Heart right ventricle (tissue), 16 donors: ENCODE measurements around the gene IGSF8. TPM values are rescaled to one million over a fixed set of nuclear protein-coding genes. Genes with fewer than 3 reads are reported as not detected.

ENCODE experiments used
- ATAC-seq, 8 donors: fragments of 200-7000 bp; cut with Tn5 transposase; one replicate each; pipeline ENCODE4 v1.9.1; 2020; ENCODE audit warnings: mild to moderate bottlenecking in 8 of 8, moderate library complexity in 8 of 8, moderate number of reproducible peaks in 1 of 8
- DNase-seq, 2 donors: peaks; one replicate each; pipeline ENCODE4 v3.0.0-alpha.2; 2020
- H3K27ac ChIP-seq, 10 donors: fragments of 200-600 bp; sonication (generic) in 2 of 10; one replicate each; pipeline versions ENCODE4 v1.5.0 to v1.8.0; 2020 to 2022; ENCODE audit warnings: mild to moderate bottlenecking in 3 of 10
- H3K27me3 ChIP-seq, 7 donors: fragments of 200-600 bp; one replicate each; pipeline ENCODE4 v1.8.0; 2021 to 2022; ENCODE audit warnings: mild to moderate bottlenecking in 2 of 7
- H3K36me3 ChIP-seq, 9 donors: fragments of 200-600 bp; sonication (generic) in 1 of 9; one replicate each; pipeline versions ENCODE4 v1.5.0 to v1.8.0; 2020 to 2022; ENCODE audit warnings: mild to moderate bottlenecking in 2 of 9
- H3K4me1 ChIP-seq, 9 donors: fragments of 200-600 bp; sonication (generic) in 1 of 9; one replicate each; pipeline versions ENCODE4 v1.5.0 to v1.8.0; 2020 to 2022; ENCODE audit warnings: mild to moderate bottlenecking in 4 of 9
- H3K4me3 ChIP-seq, 10 donors: fragments of 200-600 bp; sonication (generic) in 2 of 10; one replicate each; pipeline versions ENCODE4 v1.5.0 to v1.8.0; 2020 to 2022; ENCODE audit warnings: mild to moderate bottlenecking in 7 of 10, moderate library complexity in 2 of 10
- H3K9me3 ChIP-seq, 11 donors: fragments of 200-600 bp in 10 of 11; sonication (generic) in 2 of 11; one replicate each; pipeline versions ENCODE4 v1.5.0 to v1.8.0; 2013 to 2022; ENCODE audit warnings: mild to moderate bottlenecking in 2 of 11, control low read depth in 1 of 11, moderate library complexity in 1 of 11
- WGBS, 2 donors: extraction: QIAGEN DNeasy Blood & Tissue Kit; methylation state at CpG; one replicate each; pipeline ENCODE4 v1.1.7; 2013; ENCODE audit warnings: inconsistent platforms in 1 of 2; 5-methylcytosine and 5-hydroxymethylcytosine counted together
- intact Hi-C, 10 donors: fragments of 100-400 bp; cut with DNase I; formaldehyde crosslinking; loops; one replicate each; pipeline versions ENCODE4 v1.11.1 to v1.14.2; 2022
- polyA plus RNA-seq, 2 donors: library from polyadenylated mRNA; stranded (reverse); fragments of 200-250 nt; gene quantifications; one replicate each; pipeline ENCODE4 v1.2.3, GENCODE V29; 2013
- total RNA-seq, 10 donors: library from RNA; stranded (reverse); fragmentation: NEBNext Ultra II Directional in 3 of 10; extraction: Animal tissue kit (Norgen Biotek cat#: 25700) in 3 of 10; gene quantifications; one replicate each; pipeline versions ENCODE4 v1.2.1 to v1.2.4, GENCODE V29; 2021 to 2023
- TF ChIP-seq, protein P1 (sequence below), 9 donors: fragments of 200-600 bp; sonication (generic) in 2 of 9; IDR thresholded peaks; one replicate each; pipeline versions ENCODE4 v1.5.0 to v1.8.0; 2021 to 2022; ENCODE audit warnings: antibody characterized with exemption in 9 of 9, mild to moderate bottlenecking in 5 of 9, moderate library complexity in 1 of 9
- donor health status: Arrhythmogenic right ventricular cardiomyopathy.
- donor health status: ischemic (EF 13 %, LVEDD 7.1; RV severe dilation, severe dysfunction).
- donor health status: healthy with polysubstance abuse.
- donor health status: DM: no; HTN: yes; CAD: no.
- donor health status: DM: no; HTN: no; CAD: no.
- donor health status: ischemic (EF 25% LVEDD 6.9; RV normal size, moderate dysfunction).
- donor health status: ischemic (EF 25% LVEDD 5.7; RV mildly dilated, moderate dysfunction).
- donor health status: healthy.
- donor health status: DM: yes; HTN: yes; CAD: no.
- donor health status: Ischemic cardiomyopathy.
- donor health status: ischemic (EF 35%, LVEDD 5.7; RV mildly dilated, moderate dysfunction).
- donor health status: nonischemic (EF 11% LVEDD 7.7; RV severe dilation, severe dysfunction).
- donor health status: DM: yes; HTN: yes; CAD: no.
- donor health status: PGD.
- donor health status: ischemic (EF 29% LVEDD 5.4; RV normal size, mild dysfunction).
- donor health status: nonischemic (EF 23%, LVEDD 6.1; RV moderate dilation, normal function).

IGSF8 gene
- total and polyA plus RNA-seq, 12 donors: 13.4 to 42.2 (median 20.6) TPM

DNA sequence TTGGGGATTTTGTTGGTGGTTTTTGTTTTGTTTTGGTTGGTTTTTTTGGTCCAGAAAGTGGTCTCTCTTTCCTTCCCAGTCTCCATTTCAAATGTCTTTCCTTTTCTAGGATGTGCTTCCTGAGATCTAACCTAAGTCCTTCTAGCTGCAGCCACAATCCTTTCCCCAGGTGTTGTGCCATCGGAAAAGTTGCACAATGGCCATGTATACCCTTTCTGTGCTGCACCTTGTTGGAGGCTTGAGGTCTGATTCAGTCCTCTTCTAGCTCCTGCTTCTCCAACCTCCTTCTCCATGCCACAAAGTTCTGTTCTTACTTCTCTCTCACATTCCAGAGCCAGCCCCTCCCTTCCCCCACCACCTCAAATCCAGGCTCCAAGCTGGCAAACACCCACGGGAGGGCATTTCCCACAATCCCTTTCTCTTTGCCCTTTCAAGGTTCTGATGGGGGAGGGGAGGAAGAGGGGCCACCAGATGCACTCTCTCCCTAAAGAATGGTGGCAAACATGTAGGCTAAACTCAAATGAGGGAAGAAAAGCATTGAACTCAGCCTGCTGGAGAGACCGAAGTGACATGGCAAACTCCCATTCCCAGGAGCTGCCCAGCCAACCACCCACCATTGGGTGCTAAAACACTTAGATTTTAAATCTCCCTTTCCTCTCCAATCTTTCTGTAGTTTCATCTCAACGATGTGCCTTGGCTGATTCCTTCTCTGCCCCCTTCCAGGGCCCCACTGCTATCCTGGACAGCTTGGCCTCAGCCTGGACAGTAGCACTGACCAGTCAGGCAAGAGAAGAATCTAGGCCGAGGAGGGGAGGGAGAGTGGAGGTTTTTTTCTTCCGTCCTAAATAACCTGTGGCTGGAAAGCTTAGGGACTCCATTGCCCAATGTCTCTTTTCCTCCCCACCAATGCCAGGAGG is 31.3 kb downstream of the IGSF8 start:
- no peaks in the 10 kb centered on the region for H3K9me3 ChIP-seq
- no peak for ATAC-seq
- no peak for DNase-seq
- H3K4me3 ChIP-seq: no peak overlapping the region
- peaks cover 0 to 34% (median 12%) of the 10 kb centered on the region in 7 donors for H3K27me3 ChIP-seq
- peaks cover 0 to 15% (median 10%) of the 10 kb centered on the region in 9 donors for H3K4me1 ChIP-seq
- no peak overlapping the region for H3K27ac ChIP-seq
- intact Hi-C loops: no loop called here
- no peaks in the 10 kb centered on the region for H3K36me3 ChIP-seq
- 62 to 65% methylated on average over 6 of the region's 6 CpGs for WGBS, 2 donors
- TF ChIP-seq, protein P1, sequence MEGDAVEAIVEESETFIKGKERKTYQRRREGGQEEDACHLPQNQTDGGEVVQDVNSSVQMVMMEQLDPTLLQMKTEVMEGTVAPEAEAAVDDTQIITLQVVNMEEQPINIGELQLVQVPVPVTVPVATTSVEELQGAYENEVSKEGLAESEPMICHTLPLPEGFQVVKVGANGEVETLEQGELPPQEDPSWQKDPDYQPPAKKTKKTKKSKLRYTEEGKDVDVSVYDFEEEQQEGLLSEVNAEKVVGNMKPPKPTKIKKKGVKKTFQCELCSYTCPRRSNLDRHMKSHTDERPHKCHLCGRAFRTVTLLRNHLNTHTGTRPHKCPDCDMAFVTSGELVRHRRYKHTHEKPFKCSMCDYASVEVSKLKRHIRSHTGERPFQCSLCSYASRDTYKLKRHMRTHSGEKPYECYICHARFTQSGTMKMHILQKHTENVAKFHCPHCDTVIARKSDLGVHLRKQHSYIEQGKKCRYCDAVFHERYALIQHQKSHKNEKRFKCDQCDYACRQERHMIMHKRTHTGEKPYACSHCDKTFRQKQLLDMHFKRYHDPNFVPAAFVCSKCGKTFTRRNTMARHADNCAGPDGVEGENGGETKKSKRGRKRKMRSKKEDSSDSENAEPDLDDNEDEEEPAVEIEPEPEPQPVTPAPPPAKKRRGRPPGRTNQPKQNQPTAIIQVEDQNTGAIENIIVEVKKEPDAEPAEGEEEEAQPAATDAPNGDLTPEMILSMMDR (IDR thresholded peaks at IDR 0.05): no peak

DNA sequence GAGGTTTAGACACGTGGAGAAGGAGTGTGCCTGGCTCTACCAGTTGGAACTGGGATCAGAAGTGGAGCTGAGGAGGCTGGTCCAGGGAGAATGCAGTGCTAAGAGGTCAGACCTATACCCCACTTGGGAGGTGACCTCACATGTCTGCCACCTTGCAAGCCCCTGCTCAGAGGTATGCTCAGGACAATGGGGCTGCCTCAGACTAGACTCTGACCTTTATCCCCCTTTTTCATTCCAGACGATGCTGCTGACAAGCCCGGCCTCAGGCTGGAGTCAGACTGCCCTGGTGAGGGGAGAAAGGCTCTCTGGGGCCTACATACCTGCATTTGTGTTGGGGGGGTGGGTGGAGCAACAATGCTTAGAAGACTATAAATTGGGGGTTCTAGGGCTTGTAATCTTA is 33.7 kb downstream of the IGSF8 start:
- Histone ChIP-seq H3K4me3 (no peak overlapping the region), H3K27me3 (peaks cover 0 to 23% (median 14%) of the 10 kb centered on the region in 7 donors), H3K27ac (no peak overlapping the region), H3K4me1 (peaks cover 0 to 3% (median 0%) of the 10 kb centered on the region in 9 donors), H3K9me3 (no peaks in the 10 kb centered on the region), H3K36me3 (no peaks in the 10 kb centered on the region)
- ATAC-seq (no peak), DNase-seq (no peak)
- WGBS, 2 donors: 52 to 65% methylated on average over 3 of the region's 3 CpGs
- TF ChIP-seq, protein P1 (IDR thresholded peaks at IDR 0.05): no peak
- intact Hi-C loops: no loop called here

DNA sequence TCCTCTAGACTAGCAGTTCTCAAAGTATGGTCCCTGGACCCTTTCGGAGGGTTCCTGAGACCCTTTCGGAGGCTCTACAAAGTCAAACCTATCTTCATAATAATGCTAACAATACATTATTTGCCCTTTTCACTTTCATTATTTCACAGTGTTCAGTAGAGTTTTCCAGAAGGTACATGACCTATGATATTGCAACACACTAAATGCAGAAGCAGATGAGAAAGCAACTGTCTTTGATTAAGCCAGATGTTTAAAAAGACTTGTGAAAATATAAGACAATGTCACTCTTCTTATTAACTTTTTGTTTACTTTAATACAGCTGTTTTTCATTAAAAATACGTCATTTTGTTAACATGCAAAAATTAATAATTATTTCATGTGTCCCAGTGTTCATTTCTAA is 34.3 kb downstream of the IGSF8 start:
- Histone ChIP-seq H3K4me3 (no peak overlapping the region), H3K36me3 (no peaks in the 10 kb centered on the region), H3K27ac (no peak overlapping the region), H3K4me1 (no peaks in the 10 kb centered on the region), H3K9me3 (no peaks in the 10 kb centered on the region), H3K27me3 (peaks cover 0 to 23% (median 10%) of the 10 kb centered on the region in 7 donors)
- ATAC-seq (no peak), DNase-seq (no peak)
- TF ChIP-seq, protein P1 (IDR thresholded peaks at IDR 0.05): no peak
- WGBS, 2 donors: 94% methylated on average over 3 of the region's 3 CpGs
- intact Hi-C loops: no loop called here

DNA sequence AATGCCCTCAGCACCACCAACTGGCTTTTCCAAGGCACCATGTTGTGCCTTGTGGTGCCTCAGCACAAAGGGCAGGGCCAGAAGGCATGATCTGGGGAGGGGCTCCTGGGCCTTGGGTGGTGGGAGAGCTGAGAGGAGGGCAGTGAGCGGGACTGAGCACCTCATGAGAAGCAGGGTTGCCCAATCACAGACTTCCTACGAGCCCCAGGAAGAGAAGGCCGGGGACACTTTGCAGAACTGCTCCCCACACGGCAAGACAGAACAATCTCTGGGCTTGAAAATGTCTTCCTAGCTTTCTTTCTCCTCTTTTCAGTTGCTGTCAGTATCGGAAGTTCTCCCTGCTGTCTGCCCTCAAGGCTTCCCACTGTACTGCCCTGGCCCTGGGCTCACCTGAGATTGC is 35.2 kb downstream of the IGSF8 start:
- DNase-seq: no peak
- TF ChIP-seq, protein P1 (IDR thresholded peaks at IDR 0.05): no peak
- 89 to 92% methylated on average over 5 of the region's 5 CpGs for WGBS, 2 donors
- Histone ChIP-seq H3K36me3 (no peaks in the 10 kb centered on the region), H3K27me3 (peaks cover 0 to 23% (median 8%) of the 10 kb centered on the region in 7 donors), H3K4me1 (no peaks in the 10 kb centered on the region), H3K9me3 (no peaks in the 10 kb centered on the region), H3K27ac (no peak overlapping the region), H3K4me3 (no peak overlapping the region)
- no peak for ATAC-seq
- intact Hi-C loops: no loop called here
